Measurements from ENCODE around the gene PRRC2A.

Gene PRRC2A

GRCh38 chr6:31620586-31621319, at the start of gene PRRC2A:
Gene PRRC2A (plus strand): TSS chr6:31620715. CDS start chr6:31622790, 2,075 bp downstream.
- FAIRE-seq: no peak
- peak; percentile 50 for DNase-seq (ENCODE audit: insufficient read length, low spot score)

GRCh38 chr6:31572041-31572911, 48.2 kb upstream of the PRRC2A start, which contains the start of gene LTA:
Gene LTA (plus strand): TSS chr6:31572289. CDS start chr6:31572743, 454 bp downstream.
- FAIRE-seq: peak; percentile 99
- DNase-seq (ENCODE audit: insufficient read length, low spot score): no peak

GRCh38 chr6:31573239-31574105, 47.0 kb upstream of the PRRC2A start:
- FAIRE-seq (no peak), DNase-seq (ENCODE audit: insufficient read length, low spot score) (no peak)

GRCh38 chr6:31574106-31575061, 46.1 kb upstream of the PRRC2A start:
- FAIRE-seq: peak; percentile 18

GRCh38 chr6:31575335-31575901, 45.1 kb upstream of the PRRC2A start, which contains the start of gene TNF:
Gene TNF (plus strand): TSS chr6:31575565. CDS start chr6:31575742, 177 bp downstream.
- peak; percentile 94 for FAIRE-seq
- no peak for DNase-seq (ENCODE audit: insufficient read length, low spot score)

More at GRCh38 chr6:31574106-31575061, 46.1 kb upstream of the PRRC2A start:
- DNase-seq (ENCODE audit: insufficient read length, low spot score): no peak

GRCh38 chr6:31575952-31576685, 44.4 kb upstream of the PRRC2A start:
- FAIRE-seq: peak; percentile 68
- DNase-seq (ENCODE audit: insufficient read length, low spot score): no peak

- no peak for DNase-seq (ENCODE audit: insufficient read length, low spot score)
- FAIRE-seq: peak; percentile 89
These were observed 43.5 kb upstream of the PRRC2A start for GRCh38 chr6:31576897-31577578.

- FAIRE-seq (no peak), DNase-seq (ENCODE audit: insufficient read length, low spot score) (no peak)
These were observed 42.9 kb upstream of the PRRC2A start for GRCh38 chr6:31577579-31577966.

GRCh38 chr6:31578184-31579118, 42.1 kb upstream of the PRRC2A start:
- DNase-seq (ENCODE audit: insufficient read length, low spot score) (no peak), FAIRE-seq (no peak)

- DNase-seq (ENCODE audit: insufficient read length, low spot score) (no peak), FAIRE-seq (no peak)
These were observed 41.4 kb upstream of the PRRC2A start for GRCh38 chr6:31579119-31579505.

- no peak for FAIRE-seq
- no peak for DNase-seq (ENCODE audit: insufficient read length, low spot score)
These were observed 40.7 kb upstream of the PRRC2A start for GRCh38 chr6:31579546-31580437.

- no peak for FAIRE-seq
- DNase-seq (ENCODE audit: insufficient read length, low spot score): no peak
These were observed 40.1 kb upstream of the PRRC2A start for GRCh38 chr6:31580438-31580740.

- FAIRE-seq (peak; percentile 31), DNase-seq (ENCODE audit: insufficient read length, low spot score) (no peak)
These were observed 39.6 kb upstream of the PRRC2A start for GRCh38 chr6:31580807-31581433.

GRCh38 chr6:31581434-31582229, 38.9 kb upstream of the PRRC2A start:
- DNase-seq (ENCODE audit: insufficient read length, low spot score): no peak
- FAIRE-seq: peak; percentile 44

GRCh38 chr6:31582230-31582643, 38.3 kb upstream of the PRRC2A start, which contains the start of gene LTB:
Gene LTB (minus strand): TSS chr6:31582424. CDS start chr6:31582417, 7 bp downstream.
- DNase-seq (ENCODE audit: insufficient read length, low spot score): no peak
- no peak for FAIRE-seq
